ENCODE results near the gene BOK.

Gene BOK

GRCh38 chr2:241606186-241606585 is 47.6 kb downstream of the BOK start:
- TF ChIP-seq NFRKB (IDR thresholded peaks at IDR 0.05) (no peak), SP1 (IDR thresholded peaks at IDR 0.05) (no peak), ZNF384 (IDR thresholded peaks at IDR 0.05) (no peak), L3MBTL2 (conservative IDR thresholded peaks at IDR 0.05) (no peak), TARDBP (IDR thresholded peaks at IDR 0.05) (no peak), FOXA1 (IDR thresholded peaks at IDR 0.05) (no peak), SUZ12 (IDR thresholded peaks at IDR 0.05) (no peak), PKNOX1 (IDR thresholded peaks at IDR 0.05) (no peak), BHLHE40 (IDR thresholded peaks at IDR 0.05; ENCODE audit: borderline replicate concordance) (no peak), ARNT (IDR thresholded peaks at IDR 0.05) (no peak), LEF1 (IDR thresholded peaks at IDR 0.05; ENCODE audit: borderline replicate concordance) (no peak), HDGF (IDR thresholded peaks at IDR 0.05; ENCODE audit: borderline replicate concordance) (no peak), CTBP1 (IDR thresholded peaks at IDR 0.05; ENCODE audit: borderline replicate concordance) (no peak), FOXK2 (IDR thresholded peaks at IDR 0.05) (no peak)
- ChIA-PET POLR2A (no interaction called here), CTCF (interaction anchor here (1.1 kb wide), 1 partner anchor 9 kb away, joined by 4 read pairs; no protein-coding TSS in a partner anchor)
- DNase-seq (ENCODE audit: extremely low spot score): no peak

- DNase-seq (ENCODE audit: extremely low spot score): no peak
- TF ChIP-seq LEF1 (IDR thresholded peaks at IDR 0.05; ENCODE audit: borderline replicate concordance) (no peak), ZNF384 (IDR thresholded peaks at IDR 0.05) (no peak), FOXA1 (IDR thresholded peaks at IDR 0.05) (no peak), SUZ12 (IDR thresholded peaks at IDR 0.05) (no peak), FOXK2 (IDR thresholded peaks at IDR 0.05) (no peak), TARDBP (IDR thresholded peaks at IDR 0.05) (no peak), SP1 (IDR thresholded peaks at IDR 0.05) (no peak), PKNOX1 (IDR thresholded peaks at IDR 0.05) (no peak), NFRKB (IDR thresholded peaks at IDR 0.05) (no peak), CTBP1 (IDR thresholded peaks at IDR 0.05; ENCODE audit: borderline replicate concordance) (no peak)
- CTCF ChIA-PET: no interaction called here
- POLR2A ChIA-PET: no interaction called here
These were observed 48.8 kb downstream of the BOK start for GRCh38 chr2:241607162-241607885.

- no peak for DNase-seq (ENCODE audit: extremely low spot score)
- POLR2A ChIA-PET: no interaction called here
- TF ChIP-seq SUZ12 (IDR thresholded peaks at IDR 0.05) (no peak), NFRKB (IDR thresholded peaks at IDR 0.05) (no peak), ELF4 (IDR thresholded peaks at IDR 0.05) (no peak), HDGF (IDR thresholded peaks at IDR 0.05; ENCODE audit: borderline replicate concordance) (no peak), ZNF384 (IDR thresholded peaks at IDR 0.05) (no peak), FOXA1 (IDR thresholded peaks at IDR 0.05) (no peak), SP1 (IDR thresholded peaks at IDR 0.05) (no peak), LEF1 (IDR thresholded peaks at IDR 0.05; ENCODE audit: borderline replicate concordance) (no peak), TARDBP (IDR thresholded peaks at IDR 0.05) (no peak), PKNOX1 (IDR thresholded peaks at IDR 0.05) (no peak), ARNT (IDR thresholded peaks at IDR 0.05) (no peak), L3MBTL2 (conservative IDR thresholded peaks at IDR 0.05) (no peak)
- CTCF ChIA-PET: no interaction called here
These were observed 50.3 kb downstream of the BOK start for GRCh38 chr2:241608881-241609280.

- peak; percentile 85 for DNase-seq (ENCODE audit: extremely low spot score)
- TF ChIP-seq L3MBTL2 (conservative IDR thresholded peaks at IDR 0.05) (peak; percentile 32; the same call in 1 of the 2 replicates), FOXM1 (IDR thresholded peaks at IDR 0.05; ENCODE audit: borderline replicate concordance) (no peak), BHLHE40 (IDR thresholded peaks at IDR 0.05; ENCODE audit: borderline replicate concordance) (no peak), ELF4 (IDR thresholded peaks at IDR 0.05) (no peak), SP1 (IDR thresholded peaks at IDR 0.05) (no peak)
- ChIA-PET CTCF (interaction anchor here (0.6 to 1.0 kb wide), 4 partner anchors 11 to 108 kb away, joined by 3 read pairs; no protein-coding TSS in a partner anchor), POLR2A (interaction anchor here (1.1 kb wide), 1 partner anchor 24 kb away, joined by 3 read pairs; no protein-coding TSS in a partner anchor)
These were observed 51.6 kb downstream of the BOK start for GRCh38 chr2:241609859-241610793.

GRCh38 chr2:241611062-241611461 is 52.5 kb downstream of the BOK start:
- DNase-seq (ENCODE audit: extremely low spot score): no peak
- ChIA-PET POLR2A (interaction anchor here (1.1 kb wide), 1 partner anchor 23 kb away, joined by 3 read pairs; no protein-coding TSS in a partner anchor), CTCF (no interaction called here)
- no peak for TF ChIP-seq L3MBTL2 (conservative IDR thresholded peaks at IDR 0.05)
- no peak for TF ChIP-seq SP1 (IDR thresholded peaks at IDR 0.05)

All from HEK293T (cell line).